PFSK-1 (cell line): ENCODE results near the gene RALGPS1.

Experiments
- POLR2AphosphoS5 ChIP-seq: IDR thresholded peaks from 2 replicates; pipeline ENCODE4 v1.6.1; 2012; ENCODE audit warnings: low read depth, mild to moderate bottlenecking, control low read depth, low read length, moderate library complexity
- TAF1 ChIP-seq: IDR thresholded peaks from 2 replicates; pipeline ENCODE4 v1.6.1; 2012; ENCODE audit warnings: low read length, control low read depth, borderline replicate concordance; ENCODE audit not compliant: insufficient read depth
- TF ChIP-seq, protein P1 (sequence below), 2 experiments: IDR thresholded peaks; 2 replicates each; pipeline versions ENCODE4 v1.6.1 to v1.8.0; 2011 to 2012; ENCODE audit warnings: low read depth in 2 of 2, low read length in 2 of 2, control low read depth in 1 of 2, inconsistent platforms in 1 of 2, mild to moderate bottlenecking in 1 of 2, moderate library complexity in 1 of 2; ENCODE audit not compliant: insufficient read depth in 1 of 2

DNA sequence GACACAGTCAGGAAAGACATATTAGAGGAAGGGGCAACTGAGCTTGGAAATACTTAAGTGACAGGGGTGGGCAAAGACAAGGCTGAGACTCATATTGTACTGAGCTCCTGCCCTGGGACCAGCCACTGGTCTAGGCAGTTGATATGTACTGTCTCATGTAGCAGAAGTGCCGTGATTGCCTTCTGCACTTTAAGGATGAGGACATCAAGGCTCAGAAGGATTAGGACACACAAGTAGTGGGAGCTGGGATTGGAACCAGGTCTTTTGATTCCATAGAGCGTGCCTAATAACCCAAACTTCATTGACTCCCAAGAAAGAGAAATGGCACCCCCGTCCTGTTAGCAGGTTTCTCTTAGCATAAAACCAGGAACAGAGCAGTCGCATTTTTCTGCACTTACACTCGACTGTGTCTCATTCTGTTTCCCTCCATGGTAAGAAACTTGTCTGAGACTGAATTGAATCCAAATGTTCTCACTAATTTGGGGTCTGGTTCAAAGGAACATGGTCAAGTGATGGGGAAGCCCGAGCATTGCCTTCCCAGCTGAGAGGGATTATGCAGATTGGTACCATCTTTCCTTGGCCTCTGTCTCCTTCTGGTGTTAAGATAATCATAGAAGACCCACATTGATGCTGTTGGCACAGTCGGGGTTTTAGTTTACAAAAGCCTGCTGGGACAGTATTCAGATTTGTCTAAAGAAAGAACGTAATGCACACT is 137.5 kb downstream of the RALGPS1 start:
- no peak for TF ChIP-seq TAF1
- TF ChIP-seq, protein P1, sequence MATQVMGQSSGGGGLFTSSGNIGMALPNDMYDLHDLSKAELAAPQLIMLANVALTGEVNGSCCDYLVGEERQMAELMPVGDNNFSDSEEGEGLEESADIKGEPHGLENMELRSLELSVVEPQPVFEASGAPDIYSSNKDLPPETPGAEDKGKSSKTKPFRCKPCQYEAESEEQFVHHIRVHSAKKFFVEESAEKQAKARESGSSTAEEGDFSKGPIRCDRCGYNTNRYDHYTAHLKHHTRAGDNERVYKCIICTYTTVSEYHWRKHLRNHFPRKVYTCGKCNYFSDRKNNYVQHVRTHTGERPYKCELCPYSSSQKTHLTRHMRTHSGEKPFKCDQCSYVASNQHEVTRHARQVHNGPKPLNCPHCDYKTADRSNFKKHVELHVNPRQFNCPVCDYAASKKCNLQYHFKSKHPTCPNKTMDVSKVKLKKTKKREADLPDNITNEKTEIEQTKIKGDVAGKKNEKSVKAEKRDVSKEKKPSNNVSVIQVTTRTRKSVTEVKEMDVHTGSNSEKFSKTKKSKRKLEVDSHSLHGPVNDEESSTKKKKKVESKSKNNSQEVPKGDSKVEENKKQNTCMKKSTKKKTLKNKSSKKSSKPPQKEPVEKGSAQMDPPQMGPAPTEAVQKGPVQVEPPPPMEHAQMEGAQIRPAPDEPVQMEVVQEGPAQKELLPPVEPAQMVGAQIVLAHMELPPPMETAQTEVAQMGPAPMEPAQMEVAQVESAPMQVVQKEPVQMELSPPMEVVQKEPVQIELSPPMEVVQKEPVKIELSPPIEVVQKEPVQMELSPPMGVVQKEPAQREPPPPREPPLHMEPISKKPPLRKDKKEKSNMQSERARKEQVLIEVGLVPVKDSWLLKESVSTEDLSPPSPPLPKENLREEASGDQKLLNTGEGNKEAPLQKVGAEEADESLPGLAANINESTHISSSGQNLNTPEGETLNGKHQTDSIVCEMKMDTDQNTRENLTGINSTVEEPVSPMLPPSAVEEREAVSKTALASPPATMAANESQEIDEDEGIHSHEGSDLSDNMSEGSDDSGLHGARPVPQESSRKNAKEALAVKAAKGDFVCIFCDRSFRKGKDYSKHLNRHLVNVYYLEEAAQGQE (IDR thresholded peaks at IDR 0.05; ENCODE audit: insufficient read depth in 1 of 2, low read depth in 2 of 2, low read length in 2 of 2), result no peak
- TF ChIP-seq POLR2AphosphoS5, result no peak
